ENCODE results near the gene PTPRN2.

The PTPRN2 gene

DNA sequence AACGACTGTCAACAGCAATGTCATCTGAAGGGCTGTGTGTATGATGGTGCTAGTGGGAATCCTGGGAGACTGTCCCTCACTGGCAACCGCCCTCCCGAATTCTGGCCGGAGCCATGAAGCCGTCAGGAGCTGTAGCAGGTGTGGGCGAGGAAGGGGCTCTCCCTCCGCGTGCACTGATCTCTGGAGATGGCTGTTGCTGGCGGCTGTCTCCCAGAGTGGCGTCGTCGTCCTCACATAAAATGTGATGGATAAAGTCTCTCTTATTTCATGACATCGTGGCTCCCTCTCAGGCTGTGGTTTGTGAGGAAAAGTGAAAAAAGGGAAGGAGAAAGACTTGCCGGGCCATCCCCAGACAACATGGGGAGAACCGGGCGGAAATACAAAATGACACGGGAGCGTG, 1034.4 kb downstream of the PTPRN2 start:
- intact Hi-C loops (cut with DNase I): no loop called here
- DNase-seq: peak in 8 of 42 donors; percentile 5 to 36 (median 14)

DNA sequence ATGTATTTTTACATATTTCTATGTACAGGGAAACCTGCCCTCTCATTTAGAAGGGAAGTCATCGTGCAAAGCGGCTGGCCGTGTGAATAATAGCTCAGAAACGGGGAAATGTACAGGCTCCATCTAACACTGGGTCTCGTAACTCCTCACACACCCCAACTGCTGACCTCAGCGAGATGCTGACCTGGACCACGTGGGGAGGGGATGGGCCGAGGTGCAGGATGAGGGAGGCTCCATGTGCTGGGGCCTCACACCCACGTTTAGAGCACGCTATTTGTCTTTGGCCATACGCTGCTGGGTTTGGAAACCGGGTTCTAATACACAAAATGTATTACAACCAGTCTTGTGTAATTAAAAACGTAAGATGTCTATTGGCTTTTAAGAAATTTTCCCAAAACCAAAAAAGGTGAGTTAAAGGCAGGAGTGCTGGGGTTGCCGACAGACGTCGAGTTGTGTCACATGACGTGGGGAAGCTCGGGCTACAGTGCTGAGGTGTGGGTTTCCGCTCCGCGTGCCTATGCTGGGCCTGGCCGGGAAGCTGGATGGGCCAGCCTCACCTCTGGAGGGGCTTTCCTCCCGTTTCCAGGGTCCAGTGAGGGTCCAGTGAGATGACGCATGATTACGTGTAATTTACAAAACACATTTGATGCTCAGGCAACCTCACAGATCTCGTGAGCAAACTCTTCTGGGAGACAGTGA, 1035.2 kb downstream of the PTPRN2 start:
- DNase-seq: peak in 11 of 42 donors; percentile 1 to 35 (median 10)
- intact Hi-C loops (cut with DNase I): no loop called here

DNA sequence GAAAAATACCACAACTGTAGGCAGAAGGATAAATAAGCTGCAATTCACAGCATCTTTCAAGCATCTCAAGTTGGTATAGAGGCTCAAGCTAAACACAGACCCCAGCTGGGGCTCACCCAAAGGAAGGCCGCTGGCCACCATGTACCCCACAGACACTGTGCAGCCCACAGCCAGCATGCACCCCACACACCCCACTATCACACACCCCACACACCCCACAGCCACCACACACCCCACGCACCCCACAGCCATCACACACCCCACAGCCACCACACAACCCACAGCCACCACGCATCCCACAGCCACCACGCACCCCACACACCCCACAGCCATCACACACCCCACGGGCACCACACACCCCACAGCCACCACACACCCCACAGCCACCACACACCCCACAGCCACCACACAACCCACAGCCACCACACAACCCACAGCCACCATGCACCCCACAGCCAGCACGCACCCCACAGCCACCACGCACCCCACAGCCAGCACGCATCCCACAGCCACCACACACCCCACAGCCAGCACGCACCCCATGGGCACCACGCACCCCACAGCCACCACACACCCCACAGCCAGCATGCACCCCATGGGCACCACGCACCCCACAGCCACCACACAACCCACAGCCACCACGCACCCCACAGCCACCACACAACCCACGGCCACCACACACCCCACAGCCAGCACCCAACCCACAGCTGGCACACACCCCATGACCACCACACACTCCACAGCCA, 1036.1 kb downstream of the PTPRN2 start:
- DNase-seq: peak in 12 of 42 donors; percentile 1 to 29 (median 9)
- intact Hi-C loops (cut with DNase I): no loop called here

DNA sequence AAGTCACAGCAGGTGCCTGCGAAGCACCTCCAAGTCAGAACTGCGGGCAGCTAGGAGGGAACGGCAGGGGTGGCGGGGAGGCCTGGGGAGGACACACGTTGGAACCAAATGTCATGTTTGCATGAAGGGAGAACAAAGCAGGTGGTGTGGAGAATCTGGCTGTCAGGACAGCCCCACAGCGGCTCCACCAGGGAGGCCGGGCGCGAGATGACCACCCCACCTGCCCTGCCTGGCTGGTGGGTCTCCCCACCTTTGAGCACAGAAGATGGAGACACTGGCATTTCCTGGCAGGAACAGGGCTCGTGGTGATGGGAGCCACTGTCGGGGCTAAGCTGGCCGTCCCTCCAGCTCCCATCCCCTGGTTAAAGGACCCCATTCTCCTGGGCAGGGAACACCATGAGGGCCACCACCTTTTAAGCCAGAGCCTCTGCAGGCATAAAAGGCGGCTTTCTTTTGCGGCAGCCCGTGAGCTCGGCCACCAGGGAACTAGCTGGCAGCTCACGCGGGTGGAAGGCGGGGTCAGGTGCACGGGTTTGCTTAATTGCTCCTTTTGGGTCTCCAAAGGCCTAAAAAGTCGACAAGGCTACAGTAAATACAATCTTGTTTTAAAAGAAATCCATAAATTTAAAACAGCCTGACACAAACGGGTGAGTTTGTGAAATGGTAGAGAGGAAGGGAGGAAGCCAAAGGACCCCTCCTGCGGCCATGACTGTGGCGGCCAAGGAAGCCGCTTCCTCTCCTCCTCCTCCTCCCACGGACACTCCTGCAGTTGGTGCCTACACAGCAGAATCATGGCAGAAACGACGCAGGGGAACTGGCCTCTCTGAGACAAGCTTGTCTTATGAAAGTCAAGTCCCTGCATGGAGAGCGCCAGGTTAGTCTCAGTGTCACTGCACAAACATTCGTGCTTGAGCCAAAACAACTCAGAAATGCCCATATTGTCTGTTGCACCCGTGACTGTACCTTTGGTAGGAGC, 1037.0 kb downstream of the PTPRN2 start:
- intact Hi-C loops (cut with DNase I): no loop called here
- peak in 13 of 42 donors; percentile 1 to 34 (median 14) for DNase-seq

DNA sequence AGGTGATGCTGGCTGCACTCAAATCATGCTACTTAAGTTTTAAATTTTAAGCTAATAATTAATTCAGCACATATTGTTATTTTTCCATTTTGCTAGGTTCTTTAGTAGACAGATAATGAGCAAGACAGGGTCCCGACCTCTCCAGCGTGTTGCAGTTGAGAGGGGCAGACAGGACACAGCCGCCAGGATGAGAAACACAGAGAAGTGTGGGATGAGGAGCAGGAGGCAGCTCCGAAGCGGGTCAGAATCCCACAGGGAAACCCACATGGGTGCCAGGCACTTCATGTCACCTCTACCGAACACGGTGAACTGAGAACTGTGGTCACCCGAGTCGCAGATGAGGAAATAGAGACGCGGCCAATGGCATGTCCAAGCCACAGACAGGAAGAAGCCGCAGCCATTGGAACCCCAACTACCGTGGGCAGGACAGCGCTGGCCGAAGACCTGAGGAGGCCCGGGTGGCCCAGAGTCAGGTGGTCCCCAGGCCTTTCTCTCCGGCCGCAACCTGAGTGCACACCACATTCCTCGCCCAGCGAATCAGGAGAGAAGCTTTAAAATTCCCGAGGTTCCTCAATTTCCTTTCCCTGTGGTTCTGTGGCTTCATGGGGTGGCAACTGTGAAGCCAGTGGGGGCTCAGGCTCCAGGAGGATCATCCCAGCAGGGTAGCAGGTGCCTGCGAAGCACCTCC, 1037.9 kb downstream of the PTPRN2 start:
- DNase-seq: peak in 12 of 42 donors; percentile 0 to 37 (median 14)
- intact Hi-C loops (cut with DNase I): no loop called here

DNA sequence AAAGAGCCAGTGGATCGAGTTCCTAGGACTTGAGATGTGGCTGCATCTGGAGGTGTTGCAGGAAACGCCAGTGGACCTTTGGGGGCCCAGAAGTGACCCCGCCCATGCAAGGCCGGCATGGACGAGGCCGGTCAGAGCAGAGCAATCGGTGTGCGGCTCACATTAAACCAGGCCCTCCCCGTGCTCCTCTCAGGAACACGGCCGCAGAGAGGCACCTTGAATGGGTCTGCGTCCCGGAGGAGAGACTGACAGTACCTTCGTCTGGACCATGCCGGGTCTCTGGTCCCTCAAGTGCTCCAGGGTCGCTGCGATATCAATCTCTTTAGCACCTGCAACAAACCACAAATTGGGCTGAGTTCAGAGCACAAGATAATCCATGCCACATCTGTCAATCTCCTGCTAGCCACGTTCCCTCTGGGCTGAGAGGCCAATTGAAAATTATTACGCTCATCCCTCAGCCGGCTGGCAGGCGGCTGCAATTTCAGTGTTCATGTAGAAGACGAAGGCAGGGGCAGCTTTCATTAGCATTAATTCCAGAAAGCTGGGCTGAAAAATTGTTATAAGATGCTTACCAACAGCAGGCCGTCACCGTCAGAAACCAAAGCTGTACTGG, 1038.8 kb downstream of the PTPRN2 start:
- peak in 12 of 42 donors; percentile 1 to 41 (median 12) for DNase-seq
- intact Hi-C loops (cut with DNase I): no loop called here

DNA sequence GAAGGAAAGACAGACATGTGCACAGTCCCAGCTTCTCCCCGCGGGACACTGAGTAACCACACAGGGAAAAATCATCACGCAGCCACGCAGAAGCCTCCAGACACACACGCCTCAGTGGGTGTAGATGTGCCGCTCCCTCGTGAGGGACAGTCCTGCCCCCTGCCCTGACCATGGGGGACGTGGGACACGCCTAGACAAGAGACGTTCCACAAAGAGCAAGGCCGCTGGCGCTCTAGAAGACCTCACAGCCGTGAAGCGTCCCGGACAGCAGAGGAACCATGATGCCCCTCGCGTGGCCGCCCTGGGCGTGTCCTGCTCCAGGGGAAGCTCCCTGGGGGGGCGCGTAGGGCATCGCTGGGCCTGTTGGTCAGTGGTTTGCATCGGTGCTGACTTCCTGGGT, 1040.0 kb downstream of the PTPRN2 start:
- intact Hi-C loops (cut with DNase I): no loop called here
- DNase-seq: peak in 13 of 42 donors; percentile 0 to 37 (median 9)

DNA sequence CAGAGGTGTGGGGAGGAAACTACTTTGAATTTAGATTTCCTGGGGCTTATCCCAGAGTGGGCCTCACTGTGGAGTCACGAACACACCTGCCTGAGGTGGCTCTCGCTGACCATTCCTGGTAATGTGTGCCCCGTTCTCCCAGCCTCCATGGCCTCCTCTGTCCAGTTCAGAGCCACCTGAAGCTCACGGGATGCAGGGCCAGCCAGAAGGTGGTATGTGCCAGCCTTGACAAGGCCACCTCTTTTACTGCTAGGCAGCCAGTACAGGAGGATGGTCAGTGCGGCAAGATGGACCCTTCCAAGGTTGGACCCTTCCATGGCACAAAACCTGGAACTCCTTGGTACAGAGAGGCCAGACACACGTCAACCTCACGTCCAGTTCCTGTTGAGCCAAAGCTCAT, 1040.5 kb downstream of the PTPRN2 start:
- intact Hi-C loops (cut with DNase I): no loop called here
- DNase-seq: peak in 10 of 42 donors; percentile 0 to 15 (median 8)

DNA sequence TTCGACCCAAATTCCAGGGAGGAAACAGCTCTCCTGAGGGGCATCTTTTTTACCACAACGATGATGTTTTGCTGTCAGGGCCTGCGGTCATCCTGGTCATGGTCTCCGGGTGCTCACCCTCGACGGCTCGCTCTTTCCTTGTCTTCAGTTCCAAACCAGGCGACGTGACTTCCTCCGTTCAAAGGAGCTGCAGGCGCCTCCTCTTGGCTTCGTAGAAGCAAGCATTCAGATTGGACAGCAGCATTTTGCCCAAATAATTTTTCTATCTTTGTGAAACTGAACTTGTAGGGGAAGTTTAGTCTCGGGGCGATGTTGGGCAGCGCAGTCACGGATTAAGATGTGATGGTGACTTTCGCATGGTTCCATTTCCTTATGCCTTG, 1042.0 kb downstream of the PTPRN2 start:
- peak in 5 of 42 donors; percentile 0 to 9 (median 3) for DNase-seq
- intact Hi-C loops (cut with DNase I): no loop called here

DNA sequence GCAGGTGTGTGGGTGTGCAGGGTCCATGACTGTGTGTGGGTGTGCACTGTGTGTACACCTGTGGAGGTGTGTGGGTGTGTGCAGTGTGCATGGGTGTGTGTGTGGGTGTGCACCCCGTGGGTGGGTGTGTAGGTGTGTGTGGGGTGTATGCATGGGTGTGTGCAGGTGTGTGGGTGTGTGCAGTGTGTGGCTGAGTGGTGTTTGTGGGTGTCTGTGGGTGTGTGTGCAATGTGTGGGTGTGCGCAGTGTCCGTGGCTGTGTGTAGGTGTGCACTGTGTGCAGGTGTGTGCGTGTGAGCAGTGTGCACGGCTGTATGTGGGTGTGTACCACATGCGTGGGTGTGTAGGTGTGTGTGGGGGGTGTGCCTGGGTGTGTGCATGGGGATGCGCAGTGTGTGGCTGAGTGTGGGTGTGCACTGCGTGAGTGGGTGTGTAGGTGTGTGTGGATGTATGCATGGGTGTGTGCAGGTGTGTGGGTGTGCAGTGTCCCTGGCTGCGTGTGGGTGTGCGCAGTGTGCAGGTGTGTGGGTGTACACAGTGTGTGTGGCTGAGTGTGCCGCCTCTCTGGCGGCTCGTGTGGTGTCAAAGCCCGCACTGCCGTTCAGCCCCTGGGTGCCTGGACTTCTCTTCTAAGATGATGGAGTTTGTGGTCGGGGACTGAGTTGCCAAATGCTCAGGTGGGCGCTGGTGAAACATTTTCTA, 1042.5 kb downstream of the PTPRN2 start:
- peak in 10 of 42 donors; percentile 3 to 39 (median 14) for DNase-seq
- intact Hi-C loops (cut with DNase I): no loop called here

DNA sequence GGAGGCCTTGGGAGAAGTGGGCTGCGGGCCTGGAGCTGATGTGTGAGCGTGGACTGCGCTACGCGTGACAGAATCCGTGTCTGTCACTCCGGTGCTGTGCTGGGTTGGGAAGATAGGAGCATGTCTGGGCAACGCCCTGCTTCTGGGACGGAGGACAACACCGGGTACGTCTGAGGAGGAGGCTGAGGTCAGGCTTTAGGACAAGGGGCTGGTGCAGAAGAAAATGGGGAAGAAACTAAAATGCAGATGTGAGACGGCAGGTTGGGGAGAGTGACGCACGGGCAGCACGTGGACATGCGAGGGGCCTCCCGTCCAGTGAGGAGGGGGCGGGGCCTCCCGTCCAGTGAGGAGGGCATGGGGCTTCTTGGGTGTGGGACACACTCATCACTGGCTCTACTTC, 1043.4 kb downstream of the PTPRN2 start:
- DNase-seq: peak in 9 of 42 donors; percentile 0 to 22 (median 7)
- intact Hi-C loops (cut with DNase I): no loop called here

DNA sequence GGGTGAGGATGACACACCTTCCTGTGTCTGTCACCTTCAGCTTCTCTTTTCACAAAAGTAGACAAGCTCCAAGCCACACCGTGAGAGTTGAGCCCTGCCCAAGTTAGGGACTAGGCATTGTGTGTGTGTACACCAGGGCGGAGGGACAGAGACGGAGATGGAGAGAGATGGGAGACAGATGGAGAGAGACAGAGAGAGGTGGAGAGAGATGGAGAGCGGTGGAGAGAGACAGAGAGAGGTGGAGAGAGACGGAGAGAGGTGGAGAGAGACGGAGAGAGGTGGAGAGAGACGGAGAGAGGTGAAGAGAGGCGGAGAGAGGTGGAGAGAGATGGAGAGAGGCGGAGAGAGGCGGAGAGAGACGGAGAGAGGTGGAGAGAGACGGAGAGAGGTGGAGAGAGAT, 1043.8 kb downstream of the PTPRN2 start:
- intact Hi-C loops (cut with DNase I): no loop called here
- DNase-seq: peak in 3 of 42 donors; percentile 0 to 25 (median 0)

DNA sequence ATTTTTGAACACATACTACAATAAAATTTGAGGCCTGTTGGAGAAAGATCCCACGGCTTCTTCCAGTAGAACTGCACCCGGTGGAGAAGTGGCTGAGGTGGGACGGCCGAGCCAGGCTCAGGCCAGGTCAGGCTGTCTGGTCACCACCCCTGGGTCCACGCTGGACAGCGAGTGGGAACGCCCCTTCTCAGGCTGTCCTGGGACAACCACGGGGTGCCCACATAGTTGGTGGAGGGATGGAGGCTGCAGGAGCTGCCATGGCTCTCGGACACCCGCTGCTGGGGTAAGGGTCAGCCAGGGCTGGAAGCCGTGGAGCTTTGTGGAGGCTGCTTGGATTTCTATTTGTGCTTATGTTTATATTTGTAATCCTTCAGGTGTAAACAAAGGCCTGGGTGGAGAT, 1044.3 kb downstream of the PTPRN2 start:
- intact Hi-C loops (cut with DNase I): no loop called here
- DNase-seq: peak in 10 of 42 donors; percentile 1 to 42 (median 10)

DNA sequence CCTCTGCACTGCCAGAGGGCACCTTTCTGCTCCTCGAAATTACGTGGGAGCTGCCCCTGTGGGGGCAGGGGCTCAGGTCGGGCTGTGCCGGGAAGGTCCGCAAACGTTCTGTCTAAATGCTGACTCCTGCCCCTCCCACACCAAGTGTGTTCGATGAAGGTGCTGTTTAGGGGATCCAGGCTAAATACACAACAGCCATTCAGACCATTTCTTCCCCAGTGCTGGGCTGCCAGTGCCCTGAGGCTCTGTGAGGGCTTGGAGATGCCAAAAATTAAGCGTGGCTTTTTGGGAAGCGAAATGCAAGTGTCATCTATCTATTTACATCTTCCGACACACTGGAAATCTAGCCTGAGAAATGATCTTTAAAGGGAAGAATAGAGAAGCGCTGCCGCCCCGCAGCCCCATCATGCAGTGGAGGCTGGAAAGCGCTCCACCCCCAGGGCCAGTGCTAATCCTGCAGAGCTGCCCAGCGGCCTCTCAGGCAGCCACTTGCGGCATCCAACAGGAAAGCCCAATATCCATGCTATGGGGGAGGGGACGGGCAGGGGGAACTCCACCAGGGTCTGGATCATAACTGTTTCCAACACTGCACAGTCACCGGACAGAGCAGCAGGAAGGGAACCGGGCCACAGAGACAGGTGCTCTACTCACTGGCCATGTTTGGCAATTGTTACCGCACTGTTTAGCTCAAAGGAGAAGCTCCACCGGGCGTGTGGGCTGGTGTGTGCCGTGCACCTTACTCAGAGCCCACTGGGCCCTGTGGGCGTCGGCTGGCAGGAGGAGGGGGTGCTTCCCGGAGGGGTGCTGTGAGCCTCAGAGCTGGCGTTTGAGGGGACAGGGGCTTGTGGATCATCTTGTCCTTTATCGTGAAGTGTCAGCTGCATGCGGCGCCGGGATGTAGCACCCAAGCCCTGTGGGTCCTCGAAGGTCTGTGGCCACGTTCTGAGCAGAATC, 1045.3 kb downstream of the PTPRN2 start:
- intact Hi-C loops (cut with DNase I): no loop called here

DNA sequence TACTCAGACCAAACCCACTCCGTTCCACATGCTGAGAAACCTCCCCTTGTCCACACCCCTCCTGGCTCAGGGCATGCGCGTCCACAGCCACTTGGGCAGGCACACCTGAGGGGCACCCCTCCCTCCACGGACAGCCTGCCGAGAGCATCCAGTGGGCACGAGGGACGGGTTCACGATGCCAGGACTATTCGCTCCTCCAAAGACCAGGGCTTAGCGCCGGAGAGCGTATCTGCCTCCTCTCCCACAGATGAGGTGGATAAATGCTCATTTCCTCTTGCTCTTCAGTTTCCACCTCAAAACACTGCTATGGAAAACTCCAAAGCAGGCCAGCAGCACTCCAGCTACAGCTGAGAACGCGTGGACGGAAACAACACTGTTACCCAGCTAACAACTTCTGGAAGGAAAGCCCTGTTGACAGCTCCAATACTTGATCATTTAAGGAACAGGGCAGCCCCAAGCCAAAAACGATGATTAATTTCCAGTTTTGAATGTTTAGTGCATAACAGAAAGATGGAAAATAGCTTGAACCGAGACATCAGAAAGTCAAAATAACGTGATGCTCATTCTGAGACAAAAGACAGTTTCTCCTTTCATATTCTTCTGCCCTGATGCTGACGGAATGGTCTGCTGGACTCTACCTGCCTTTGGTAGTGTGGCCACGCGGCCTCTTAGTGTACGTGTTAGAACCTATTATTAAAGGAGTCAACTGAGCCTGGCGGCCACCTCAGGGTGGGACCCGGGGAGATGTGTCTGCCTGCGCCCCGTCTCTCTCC, 1046.1 kb downstream of the PTPRN2 start:
- intact Hi-C loops (cut with DNase I): no loop called here
- DNase-seq: peak in 6 of 42 donors; percentile 0 to 27 (median 4)

More for the DNA sequence above, 1045.3 kb downstream of the PTPRN2 start:
- peak in 11 of 42 donors; percentile 3 to 37 (median 15) for DNase-seq

Data from head of caudate nucleus (tissue), 42 donors.